Psoas muscle (tissue), 8 donors: ENCODE results near the gene KPNA5. TPM values are rescaled to one million over a fixed set of nuclear protein-coding genes. Genes with fewer than 3 reads are reported as not detected.
"Not testable (repeated sequence)": the region's sequence is repeated elsewhere in the genome, so short reads cannot be mapped to it uniquely, and the experiment has no call there.

Source experiments
- ATAC-seq, 4 donors: fragments of 200-7000 bp; cut with Tn5 transposase; one replicate each; pipeline ENCODE4 v1.9.1; 2020; ENCODE audit warnings: moderate library complexity in 3 of 4, mild to moderate bottlenecking in 2 of 4
- DNase-seq, 2 donors: peaks; one replicate each; pipeline ENCODE4 v3.0.0-alpha.2; 2020
- H3K27ac ChIP-seq: fragments of 200-600 bp; one replicate; pipeline ENCODE4 v1.8.0; 2022
- H3K27me3 ChIP-seq, 3 donors: fragments of 200-600 bp in 1 of 3; one replicate each; pipeline versions ENCODE4 v1.6.1 to v1.8.0; 2013 to 2022; ENCODE audit warnings: low read length in 2 of 3, mild to moderate bottlenecking in 2 of 3, moderate library complexity in 1 of 3; ENCODE audit not compliant: insufficient read depth in 3 of 3
- H3K36me3 ChIP-seq, 2 donors: fragments of 200-600 bp in 1 of 2; one replicate each; pipeline versions ENCODE4 v1.6.1 to v1.8.0; 2013 to 2022; ENCODE audit warnings: low read depth in 1 of 2, mild to moderate bottlenecking in 1 of 2, moderate library complexity in 1 of 2; ENCODE audit not compliant: insufficient read depth in 1 of 2
- H3K4me1 ChIP-seq: fragments of 200-600 bp; one replicate; pipeline ENCODE4 v1.8.0; 2022
- H3K4me3 ChIP-seq: fragments of 200-600 bp; one replicate; pipeline ENCODE4 v1.8.0; 2022; ENCODE audit warnings: mild to moderate bottlenecking
- H3K9me3 ChIP-seq: fragments of 200-600 bp; one replicate; pipeline ENCODE4 v1.8.0; 2022
- CTCF ChIP-seq: fragments of 200-600 bp; IDR thresholded peaks from one replicate; pipeline ENCODE4 v1.8.0; 2022; ENCODE audit warnings: antibody characterized with exemption
- WGBS, 3 donors: extraction: QIAGEN DNeasy Blood & Tissue Kit; methylation state at CpG; one replicate each; pipeline versions ENCODE4 v1.1.6 to v1.1.7; 2013; 5-methylcytosine and 5-hydroxymethylcytosine counted together
- intact Hi-C, 2 donors: fragments of 100-400 bp; cut with DNase I; formaldehyde crosslinking; loops; one replicate each; pipeline versions ENCODE4 v1.11.0 to v1.14.2; 2022
- polyA plus RNA-seq, 3 donors: library from polyadenylated mRNA; stranded (reverse); fragments of 200-250 nt; gene quantifications; one replicate each; pipeline ENCODE4 v1.2.3, GENCODE V29; 2013
- total RNA-seq, 4 donors: library from RNA; stranded (reverse); fragmentation: NEBNext Ultra II Directional in 2 of 4; extraction: Animal tissue kit (Norgen Biotek cat#: 25700) in 2 of 4; gene quantifications; one replicate each; pipeline versions ENCODE4 v1.2.1 to v1.2.4, GENCODE V29; 2021 to 2023
- donor health status: healthy with polysubstance abuse.
- donor health status: DM: no; HTN: no; CAD: no; lungs with moderate emphysema.
- donor health status: Bipolar disorder and iron deficiency.
- donor health status: healthy.
- donor health status: DM: yes; HTN: yes; CAD: no.
- donor health status: DM: no; HTN: no; CAD: no.
- donor health status: DM: no; HTN: no; CAD: no.
- donor health status: DM: yes; HTN: yes; CAD: no.

The KPNA5 gene
- total and polyA plus RNA-seq, 7 donors, result 2.7 to 20.7 (median 11.2) TPM

- Histone ChIP-seq H3K36me3 (peaks cover 0 to 58% of the 10 kb centered on the region in 2 donors), H3K9me3 (no peaks in the 10 kb centered on the region), H3K4me3 (no peak overlapping the region), H3K27ac (no peak overlapping the region), H3K4me1 (no peaks in the 10 kb centered on the region), H3K27me3 (no peaks in the 10 kb centered on the region)
- intact Hi-C loops, result loop anchor here in 1 of 2 donors (5.0 kb wide), 1 partner anchor 112 kb away; no protein-coding TSS in a partner anchor
- no peak for TF ChIP-seq CTCF
- no peak for DNase-seq
- 90 to 97% (median 94%) methylated on average over 3 of the region's 3 CpGs for WGBS, 3 donors
- no peak for ATAC-seq
Observed at GRCh38 chr6:116649129-116649528, 31.9 kb upstream of the KPNA5 start.

GRCh38 chr6:116651916-116652315 lies 29.1 kb upstream of the KPNA5 start:
- 89 to 94% (median 92%) methylated on average over 4 of the region's 4 CpGs for WGBS, 3 donors
- H3K36me3 ChIP-seq, result peaks cover 0 to 58% of the 10 kb centered on the region in 2 donors
- no peaks in the 10 kb centered on the region for H3K9me3 ChIP-seq
- ATAC-seq, result no peak
- no peak overlapping the region for H3K27ac ChIP-seq
- H3K4me3 ChIP-seq, result no peak overlapping the region
- intact Hi-C loops, result no loop called here
- no peaks in the 10 kb centered on the region for H3K4me1 ChIP-seq
- no peak for TF ChIP-seq CTCF
- no peak for DNase-seq
- H3K27me3 ChIP-seq, result no peaks in the 10 kb centered on the region

GRCh38 chr6:116661594-116661993 lies 19.4 kb upstream of the KPNA5 start:
- no peak for ATAC-seq
- Histone ChIP-seq H3K9me3 (no peaks in the 10 kb centered on the region), H3K36me3 (peaks cover 0 to 23% of the 10 kb centered on the region in 2 donors), H3K27me3 (no peaks in the 10 kb centered on the region), H3K27ac (no peak overlapping the region), H3K4me1 (peaks cover 6% of the 10 kb centered on the region), H3K4me3 (no peak overlapping the region)
- intact Hi-C loops, result no loop called here
- no peak for DNase-seq
- TF ChIP-seq CTCF, result no peak

GRCh38 chr6:116662202-116662601 lies 18.8 kb upstream of the KPNA5 start:
- H3K9me3 ChIP-seq, result no peaks in the 10 kb centered on the region
- no peaks in the 10 kb centered on the region for H3K27me3 ChIP-seq
- no peak overlapping the region for H3K27ac ChIP-seq
- H3K4me3 ChIP-seq, result no peak overlapping the region
- peaks cover 0 to 17% of the 10 kb centered on the region in 2 donors for H3K36me3 ChIP-seq
- no peak for TF ChIP-seq CTCF
- peaks cover 11% of the 10 kb centered on the region for H3K4me1 ChIP-seq
- intact Hi-C loops, result no loop called here
- ATAC-seq, result no peak
- DNase-seq, result no peak
- 93 to 100% (median 93%) methylated on average over 1 of the region's 1 CpG for WGBS, 3 donors

GRCh38 chr6:116663308-116663707 lies 17.7 kb upstream of the KPNA5 start:
- WGBS, 3 donors, result 95 to 97% (median 96%) methylated on average over 3 of the region's 3 CpGs
- no peak overlapping the region for H3K27ac ChIP-seq
- no peaks in the 10 kb centered on the region for H3K27me3 ChIP-seq
- H3K9me3 ChIP-seq, result no peaks in the 10 kb centered on the region
- no peak for ATAC-seq
- intact Hi-C loops, result no loop called here
- peaks cover 0 to 6% of the 10 kb centered on the region in 2 donors for H3K36me3 ChIP-seq
- no peak overlapping the region for H3K4me3 ChIP-seq
- peaks cover 18% of the 10 kb centered on the region for H3K4me1 ChIP-seq
- no peak for TF ChIP-seq CTCF
- no peak for DNase-seq

GRCh38 chr6:116664169-116664568 lies 16.8 kb upstream of the KPNA5 start:
- H3K27me3 ChIP-seq, ATAC-seq, H3K27ac ChIP-seq, H3K36me3 ChIP-seq, H3K4me3 ChIP-seq, intact Hi-C loops, H3K9me3 ChIP-seq, DNase-seq: not testable (repeated sequence)
- 96 to 100% (median 98%) methylated on average over 2 of the region's 2 CpGs for WGBS, 3 donors
- peaks cover 18% of the 10 kb centered on the region for H3K4me1 ChIP-seq
